ENCODE data around the gene EGLN1. TPM values are rescaled to one million over a fixed set of nuclear protein-coding genes. Genes with fewer than 3 reads are reported as not detected.

The EGLN1 gene
- total RNA-seq, 2 donors from 2014 or later = 40.6 to 42.7 TPM

GRCh38 chr1:231418101-231418740, 3.9 kb downstream of the EGLN1 start:
- H3K27ac ChIP-seq = no peak overlapping the region
- TF ChIP-seq, protein P1, sequence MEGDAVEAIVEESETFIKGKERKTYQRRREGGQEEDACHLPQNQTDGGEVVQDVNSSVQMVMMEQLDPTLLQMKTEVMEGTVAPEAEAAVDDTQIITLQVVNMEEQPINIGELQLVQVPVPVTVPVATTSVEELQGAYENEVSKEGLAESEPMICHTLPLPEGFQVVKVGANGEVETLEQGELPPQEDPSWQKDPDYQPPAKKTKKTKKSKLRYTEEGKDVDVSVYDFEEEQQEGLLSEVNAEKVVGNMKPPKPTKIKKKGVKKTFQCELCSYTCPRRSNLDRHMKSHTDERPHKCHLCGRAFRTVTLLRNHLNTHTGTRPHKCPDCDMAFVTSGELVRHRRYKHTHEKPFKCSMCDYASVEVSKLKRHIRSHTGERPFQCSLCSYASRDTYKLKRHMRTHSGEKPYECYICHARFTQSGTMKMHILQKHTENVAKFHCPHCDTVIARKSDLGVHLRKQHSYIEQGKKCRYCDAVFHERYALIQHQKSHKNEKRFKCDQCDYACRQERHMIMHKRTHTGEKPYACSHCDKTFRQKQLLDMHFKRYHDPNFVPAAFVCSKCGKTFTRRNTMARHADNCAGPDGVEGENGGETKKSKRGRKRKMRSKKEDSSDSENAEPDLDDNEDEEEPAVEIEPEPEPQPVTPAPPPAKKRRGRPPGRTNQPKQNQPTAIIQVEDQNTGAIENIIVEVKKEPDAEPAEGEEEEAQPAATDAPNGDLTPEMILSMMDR (IDR thresholded peaks at IDR 0.05) = no peak
- H3K4me1 ChIP-seq (ENCODE audit: control insufficient read depth in 1 of 2, low read depth in 2 of 2) = peaks cover 30 to 67% of the 10 kb centered on the region in 2 donors
- H3K27me3 ChIP-seq (replicated peaks; ENCODE audit: insufficient read depth) = no peaks in the 10 kb centered on the region
- H3K9me3 ChIP-seq = no peaks in the 10 kb centered on the region
- no peak for DNase-seq (ENCODE audit: low spot score)
- H3K36me3 ChIP-seq = no peaks in the 10 kb centered on the region
- H3K4me3 ChIP-seq = peak overlapping the region; percentile 87
- no peak for ATAC-seq (ENCODE audit: insufficient number of reproducible peaks, low FRiP score, low read depth)

DNA sequence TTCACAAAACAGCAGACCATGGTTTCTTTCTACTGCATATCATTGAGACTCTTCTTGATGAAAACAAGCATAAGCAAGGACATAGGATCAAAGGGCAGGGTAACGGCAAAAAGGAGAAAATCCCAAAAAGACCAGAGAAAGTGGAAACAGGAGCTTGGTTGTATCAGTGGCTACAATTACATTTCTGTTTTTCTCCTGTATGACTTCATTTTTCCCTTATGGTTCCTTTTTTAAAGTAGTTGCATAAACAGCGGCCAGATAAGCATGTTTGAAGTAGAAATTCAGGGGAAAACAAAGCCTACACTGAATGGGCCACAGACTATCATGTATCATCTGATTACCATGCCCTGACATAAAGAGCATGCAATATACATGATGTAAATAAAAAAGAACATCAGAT, 4.6 kb downstream of the EGLN1 start:
- TF ChIP-seq, protein P1 (IDR thresholded peaks at IDR 0.05) = no peak
- Histone ChIP-seq H3K27ac (no peak overlapping the region), H3K9me3 (no peaks in the 10 kb centered on the region), H3K4me3 (peak overlapping the region; percentile 87), H3K27me3 (replicated peaks; ENCODE audit: insufficient read depth) (no peaks in the 10 kb centered on the region), H3K36me3 (no peaks in the 10 kb centered on the region), H3K4me1 (ENCODE audit: control insufficient read depth in 1 of 2, low read depth in 2 of 2) (peaks cover 30 to 73% of the 10 kb centered on the region in 2 donors)
- ATAC-seq (ENCODE audit: insufficient number of reproducible peaks, low FRiP score, low read depth) (no peak), DNase-seq (ENCODE audit: low spot score) (no peak)

GRCh38 chr1:231416901-231417300, 5.2 kb downstream of the EGLN1 start:
- ATAC-seq (ENCODE audit: insufficient number of reproducible peaks, low FRiP score, low read depth) = no peak
- TF ChIP-seq, protein P1 (IDR thresholded peaks at IDR 0.05) = no peak
- H3K36me3 ChIP-seq = no peaks in the 10 kb centered on the region
- no peaks in the 10 kb centered on the region for H3K9me3 ChIP-seq
- peak overlapping the region; percentile 87 for H3K4me3 ChIP-seq
- no peaks in the 10 kb centered on the region for H3K27me3 ChIP-seq (replicated peaks; ENCODE audit: insufficient read depth)
- H3K4me1 ChIP-seq (ENCODE audit: control insufficient read depth in 1 of 2, low read depth in 2 of 2) = peaks cover 30 to 73% of the 10 kb centered on the region in 2 donors
- H3K27ac ChIP-seq = no peak overlapping the region
- DNase-seq (ENCODE audit: low spot score) = no peak

DNA sequence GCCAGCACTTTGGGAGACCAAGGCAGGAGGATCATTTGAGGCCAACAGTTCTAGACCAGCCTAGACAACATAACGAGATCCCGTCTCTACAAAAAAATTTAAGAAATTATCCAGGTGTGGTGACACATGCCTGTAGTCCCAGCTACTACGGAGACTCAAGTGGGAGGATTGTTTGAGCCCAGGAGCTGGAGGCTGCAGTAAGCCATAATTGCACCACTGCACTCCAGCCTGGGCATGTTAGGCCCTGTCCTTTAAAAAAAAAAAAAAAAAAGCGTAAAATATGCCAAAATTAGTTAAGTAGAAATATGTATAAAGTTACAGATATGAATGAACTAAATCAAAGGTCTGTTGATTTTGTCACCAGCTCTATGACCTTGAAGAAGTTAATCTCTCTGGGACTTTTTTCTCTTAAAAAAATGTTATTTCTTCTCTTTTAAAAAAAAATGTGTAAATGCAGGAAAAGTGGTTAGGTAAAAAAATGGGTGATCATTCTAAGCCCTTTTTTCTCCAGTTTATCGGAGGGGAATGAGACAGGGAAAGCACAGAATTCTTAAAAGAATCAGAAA, 7.0 kb downstream of the EGLN1 start:
- H3K27ac ChIP-seq = peak overlapping the region in 1 of 2 donors; percentile 15
- TF ChIP-seq, protein P1 (IDR thresholded peaks at IDR 0.05) = no peak
- peaks cover 33 to 81% of the 10 kb centered on the region in 2 donors for H3K4me1 ChIP-seq (ENCODE audit: control insufficient read depth in 1 of 2, low read depth in 2 of 2)
- no peaks in the 10 kb centered on the region for H3K9me3 ChIP-seq
- ATAC-seq (ENCODE audit: insufficient number of reproducible peaks, low FRiP score, low read depth) (no peak), DNase-seq (ENCODE audit: low spot score) (no peak)
- no peaks in the 10 kb centered on the region for H3K36me3 ChIP-seq
- H3K4me3 ChIP-seq = no peak overlapping the region
- no peaks in the 10 kb centered on the region for H3K27me3 ChIP-seq (replicated peaks; ENCODE audit: insufficient read depth)

GRCh38 chr1:231414260-231415016, 7.6 kb downstream of the EGLN1 start:
- DNase-seq (ENCODE audit: low spot score) (no peak), ATAC-seq (ENCODE audit: insufficient number of reproducible peaks, low FRiP score, low read depth) (no peak)
- Histone ChIP-seq H3K4me3 (peak overlapping the region; percentile 10), H3K27ac (peak overlapping the region; percentile 46 to 52), H3K27me3 (replicated peaks; ENCODE audit: insufficient read depth) (no peaks in the 10 kb centered on the region), H3K36me3 (no peaks in the 10 kb centered on the region), H3K9me3 (no peaks in the 10 kb centered on the region), H3K4me1 (ENCODE audit: control insufficient read depth in 1 of 2, low read depth in 2 of 2) (peaks cover 33 to 81% of the 10 kb centered on the region in 2 donors)
- TF ChIP-seq, protein P1 (IDR thresholded peaks at IDR 0.05) = no peak

Measured in thoracic aorta (tissue), 2 donors.